DMS53 treated with DMSO at 0.1 percent for 48 hours (cell line): ENCODE measurements around the gene MTHFR.
A peak's percentile ranks its signal among the peaks of the same experiment; 100 is the strongest.

Experiments used
- DNase-seq: peaks from one replicate; lab custom pipeline; 2025; ENCODE audit not compliant: unreplicated experiment; lab: John Stamatoyannopoulos, UW

Gene MTHFR

DNA sequence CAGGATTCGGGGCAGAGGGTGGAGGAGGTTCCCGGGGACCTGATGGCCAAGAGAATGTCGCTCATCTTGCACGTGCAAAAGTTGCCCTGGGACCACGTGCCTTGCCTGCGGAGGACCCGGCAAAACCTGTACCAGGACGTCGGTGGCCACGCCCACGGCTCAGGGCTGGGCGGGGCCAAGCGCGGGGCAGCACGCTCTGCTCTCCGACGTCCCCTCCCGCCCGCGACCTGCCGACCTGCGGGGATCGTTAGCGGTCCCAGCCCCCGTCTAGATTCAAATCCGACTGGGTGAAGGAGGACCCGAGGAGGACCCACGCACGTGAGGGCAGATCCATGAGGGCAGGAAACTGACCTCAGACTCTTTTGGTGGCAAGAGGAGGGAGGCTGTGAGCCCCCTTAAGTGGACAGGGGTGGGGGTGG, 43.8 kb downstream of the MTHFR start, which contains the start of gene C1orf167:
Gene C1orf167, plus strand, starts transcription at position 206 of the 419 bp plus-strand sequence. CDS start 2,208 bp downstream, outside the sequence.
- no peak for DNase-seq

DNA sequence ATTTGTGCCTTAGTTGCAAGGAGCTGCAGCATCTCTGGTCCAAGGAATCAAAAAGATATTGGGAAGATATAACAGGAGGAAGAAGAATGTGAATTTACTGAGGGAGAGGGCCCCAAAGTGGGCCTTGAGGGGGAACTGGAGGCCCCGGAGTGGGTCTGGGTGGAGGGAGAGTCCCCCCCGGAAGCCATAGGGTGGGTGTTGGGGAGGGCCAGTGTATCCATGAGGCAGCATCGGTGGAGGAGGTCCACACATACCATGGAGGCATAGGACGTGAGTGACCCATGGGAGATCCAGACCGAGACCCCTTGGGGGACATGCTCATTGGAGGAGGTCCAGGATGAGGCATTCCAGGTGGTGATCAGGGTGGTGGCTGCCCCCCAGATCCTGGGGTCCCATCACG, 44.5 kb downstream of the MTHFR start:
- DNase-seq, result no peak

DNA sequence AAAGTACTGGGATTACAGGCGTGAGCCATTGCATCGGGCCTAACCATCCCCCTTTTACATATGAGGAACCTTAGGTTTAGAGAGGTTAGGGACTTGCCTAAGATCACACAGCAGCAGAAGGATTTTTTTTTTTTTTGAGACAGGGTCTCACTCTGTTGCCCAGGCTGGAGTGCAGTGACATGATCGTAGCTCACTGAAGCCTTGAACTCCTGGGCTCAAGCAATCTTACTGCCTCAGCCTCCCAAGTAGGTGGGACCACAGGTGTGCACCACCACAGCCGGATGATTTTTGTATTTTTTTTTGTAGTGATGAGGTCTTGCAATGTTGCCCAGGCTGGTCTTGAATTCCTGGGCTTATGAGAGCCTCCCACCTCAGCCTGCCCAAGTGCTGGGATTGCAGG, 46.0 kb downstream of the MTHFR start:
- DNase-seq, result no peak

DNA sequence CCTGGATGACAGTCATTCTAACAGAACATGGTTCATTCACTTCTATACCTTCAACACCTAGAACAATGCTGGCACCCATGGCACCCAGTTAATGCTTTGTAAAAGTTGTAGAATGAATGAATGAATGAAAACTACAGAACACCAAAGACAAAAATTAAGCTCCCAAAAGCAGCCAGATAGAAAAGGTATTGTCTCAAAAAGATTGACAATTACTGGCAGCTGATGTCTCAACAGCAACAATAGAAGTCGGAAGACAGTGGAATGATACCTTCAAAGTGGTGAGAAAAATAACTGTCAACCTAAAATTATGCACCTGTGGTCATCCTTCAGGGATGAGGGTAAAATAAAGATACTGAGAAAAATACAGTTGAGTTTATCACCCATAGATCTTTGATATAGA, 48.7 kb downstream of the MTHFR start:
- no peak for DNase-seq

DNA sequence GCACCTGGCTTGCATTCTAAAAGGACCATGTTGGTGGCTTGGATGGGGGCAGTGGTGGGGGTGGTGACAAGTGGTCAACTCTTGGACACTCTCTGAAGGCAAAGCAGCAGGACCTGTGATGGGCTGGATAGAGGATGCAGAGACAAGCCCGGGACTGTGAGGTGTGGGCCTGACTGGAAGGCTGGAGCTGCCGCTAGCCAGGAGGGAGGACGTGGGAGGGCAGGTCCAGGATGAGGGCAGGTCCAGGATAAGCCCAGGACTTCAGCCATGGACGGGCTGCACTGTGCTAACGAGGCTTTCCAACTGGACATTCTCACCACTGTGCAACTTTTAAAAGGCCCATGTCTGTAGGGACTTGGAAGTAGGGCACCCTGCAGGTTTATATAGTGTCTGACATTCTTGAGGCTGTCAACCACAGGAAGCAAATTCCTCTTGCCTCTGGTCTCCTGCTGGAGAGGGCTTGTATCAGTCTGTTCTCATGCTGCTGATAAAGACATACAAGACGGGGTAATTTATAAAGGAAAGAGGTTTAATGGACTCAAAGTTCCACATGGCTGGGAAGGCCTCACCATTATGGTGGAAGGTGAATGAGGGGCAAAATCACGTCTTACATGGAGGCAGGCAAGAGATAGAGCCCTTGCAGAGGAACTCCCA, 52.1 kb downstream of the MTHFR start:
- no peak for DNase-seq

DNA sequence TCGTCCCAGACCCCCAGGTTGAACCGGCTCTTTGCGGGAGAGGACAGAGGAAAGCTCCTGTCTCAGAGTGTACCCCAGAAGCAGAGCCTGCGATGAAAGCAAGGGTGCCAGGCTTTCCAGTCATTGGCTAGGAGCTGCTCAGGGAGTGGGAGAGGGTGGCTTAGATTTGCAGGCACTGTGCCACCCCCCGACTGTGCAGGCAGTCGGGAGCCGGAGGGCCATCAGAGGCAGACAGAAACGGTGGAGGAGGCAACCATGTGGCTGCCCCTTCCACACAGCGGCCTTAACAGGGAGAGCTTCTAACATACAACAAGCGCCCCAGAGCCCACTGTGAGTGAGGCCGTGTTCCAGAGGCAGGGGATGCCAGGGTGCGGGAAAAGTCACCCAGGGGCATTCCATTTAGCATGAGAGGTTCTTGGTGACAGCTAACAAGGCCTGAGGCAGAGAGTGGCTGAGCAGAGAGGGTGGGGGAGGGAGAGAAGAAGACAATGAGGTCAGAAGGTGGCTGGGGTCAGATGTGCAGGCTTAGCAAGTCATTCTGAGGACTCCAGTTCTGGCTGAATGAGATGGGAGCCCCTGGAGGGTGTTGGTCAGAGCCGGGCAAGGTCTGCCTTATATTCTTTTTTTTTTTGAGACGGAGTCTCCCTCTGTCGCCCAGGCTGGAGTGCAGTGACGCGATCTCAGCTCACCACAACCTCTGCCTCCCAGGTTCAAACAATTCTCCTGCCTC, 53.2 kb downstream of the MTHFR start:
- DNase-seq, result no peak

DNA sequence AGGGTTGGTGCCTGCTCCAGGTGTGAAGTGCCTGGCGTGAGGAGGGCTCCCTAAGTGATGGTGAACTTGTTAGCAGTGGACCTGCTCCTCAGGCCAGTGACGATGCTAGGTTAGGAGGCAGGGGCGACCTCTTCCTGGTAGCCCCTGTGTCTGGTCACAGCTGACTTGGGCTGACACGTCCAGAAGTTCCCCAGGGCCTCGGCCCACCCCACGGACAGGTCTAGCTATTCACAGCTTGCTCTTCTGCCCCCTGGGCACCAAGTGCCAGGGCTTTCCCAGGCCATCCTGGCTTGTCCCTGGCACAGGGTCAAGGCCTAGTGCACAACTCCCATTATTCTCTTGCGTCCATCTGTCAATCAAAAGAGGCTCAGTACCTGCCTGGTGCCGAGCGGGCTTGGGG, 54.7 kb downstream of the MTHFR start:
- DNase-seq, result no peak

DNA sequence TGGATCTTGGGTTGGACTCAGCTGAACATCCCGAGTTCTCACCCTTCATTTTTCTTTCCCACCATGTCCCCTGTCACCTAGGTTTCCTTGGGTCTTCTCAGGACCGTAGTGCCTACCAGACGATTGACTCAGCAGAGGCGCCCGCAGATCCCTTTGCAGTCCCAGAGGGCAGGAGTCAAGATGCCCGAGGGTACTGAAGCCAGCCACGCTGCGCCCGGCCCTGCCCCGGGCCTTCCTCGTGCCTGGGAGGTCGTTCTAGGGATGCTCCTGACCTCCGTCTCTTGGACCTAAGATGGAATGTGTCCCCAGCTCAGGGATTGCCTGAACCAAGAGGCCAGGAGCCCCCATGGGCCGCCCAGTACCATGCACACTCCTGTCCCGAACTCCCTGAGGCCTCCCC, 55.8 kb downstream of the MTHFR start:
- no peak for DNase-seq

DNA sequence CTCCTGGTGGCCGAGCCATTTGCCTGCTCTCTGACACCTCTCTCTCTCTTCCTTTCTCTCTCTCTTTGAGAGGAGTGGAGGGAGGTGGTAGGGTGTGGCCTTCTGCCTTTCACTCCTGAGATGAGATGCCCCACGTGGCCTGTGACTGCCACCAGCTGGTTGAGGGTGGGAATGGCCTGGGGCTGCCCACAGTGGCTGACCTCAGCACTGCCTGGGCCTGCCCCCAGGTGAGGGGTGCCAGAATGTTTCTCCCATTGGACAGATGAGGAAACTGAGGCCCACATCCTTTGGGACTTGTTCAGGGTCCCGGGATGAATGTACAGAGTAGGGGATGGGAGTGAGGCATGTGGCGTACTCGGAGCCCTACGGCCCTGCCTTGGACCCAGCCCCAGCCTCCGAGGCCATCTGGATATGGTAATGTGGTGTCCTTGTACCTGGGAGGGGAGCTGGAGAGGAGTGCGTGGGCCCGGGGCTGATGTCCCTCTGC, 56.5 kb downstream of the MTHFR start:
- peak; percentile 25 for DNase-seq

DNA sequence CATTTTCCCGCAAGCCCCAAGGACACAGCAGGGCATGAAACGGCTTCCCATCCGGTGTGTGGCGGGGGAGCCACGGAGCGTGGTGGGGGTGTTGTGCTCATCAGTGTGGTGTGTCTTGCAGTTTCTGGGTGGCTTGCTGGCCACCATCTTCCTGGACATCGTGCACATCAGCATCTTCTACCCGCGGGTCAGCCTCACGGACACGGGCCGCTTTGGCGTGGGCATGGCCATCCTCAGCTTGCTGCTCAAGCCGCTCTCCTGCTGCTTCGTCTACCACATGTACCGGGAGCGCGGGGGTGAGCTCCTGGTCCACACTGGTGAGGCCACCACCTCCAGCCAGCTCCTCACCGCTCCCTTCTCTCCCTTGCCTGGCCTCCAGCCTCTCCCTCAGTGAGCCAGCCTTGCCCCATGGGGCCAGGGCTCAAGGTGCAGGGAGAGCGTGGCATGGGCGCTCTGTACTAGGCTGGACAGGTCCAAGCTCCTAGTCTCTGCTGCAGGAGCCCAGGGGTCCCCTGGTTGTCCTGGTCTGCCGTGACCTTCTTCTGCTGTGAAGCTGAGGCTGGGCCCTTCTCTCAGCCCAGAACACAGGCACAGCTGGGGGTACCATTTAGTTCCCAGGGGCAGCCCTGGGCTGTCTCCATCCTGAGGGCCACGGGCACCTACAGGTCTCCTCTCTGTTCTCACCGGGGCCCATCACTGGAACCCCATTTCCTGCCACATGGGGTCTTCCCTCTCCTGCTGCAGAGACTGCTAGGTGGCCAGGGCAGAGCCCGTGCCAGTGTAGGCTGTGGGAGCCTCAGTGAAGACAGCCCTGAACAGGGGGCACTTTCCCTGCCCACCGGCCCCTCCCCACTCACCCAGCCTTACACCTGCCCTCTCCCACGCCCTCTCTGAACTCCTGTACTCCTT, 57.2 kb downstream of the MTHFR start:
- DNase-seq, result no peak

DNA sequence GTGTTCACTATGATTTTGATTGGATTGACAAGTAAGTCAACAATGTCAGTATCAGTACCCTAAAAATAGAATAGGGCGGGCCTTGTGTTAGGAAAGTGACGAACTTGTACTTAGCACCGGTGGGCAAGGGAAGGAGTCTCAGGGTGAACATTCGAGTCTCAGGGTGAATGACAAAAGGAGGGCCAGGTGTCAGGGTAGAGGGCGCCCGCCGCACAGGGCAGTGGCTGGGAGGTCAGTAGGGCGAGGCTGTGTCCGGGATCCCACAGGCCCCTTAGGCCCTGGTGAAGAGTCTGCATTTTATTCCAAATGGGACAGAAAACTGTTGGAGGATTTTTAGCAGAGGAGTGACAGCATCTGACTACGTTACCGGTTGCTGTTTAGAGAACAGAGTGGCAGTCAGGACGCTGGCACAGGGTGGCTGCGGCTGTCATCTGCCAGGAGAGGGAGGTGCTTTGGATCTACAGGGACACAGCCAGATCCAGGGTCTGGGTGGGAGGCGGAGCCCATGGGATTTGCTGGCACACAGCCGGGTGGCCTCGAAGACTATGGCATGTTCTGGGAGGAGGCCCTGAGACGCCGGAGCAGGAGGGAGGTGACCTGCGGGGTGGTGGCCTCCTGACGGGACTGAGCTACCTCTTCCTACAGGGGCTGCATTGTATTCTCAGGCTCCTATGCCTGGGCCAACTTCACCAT, 58.8 kb downstream of the MTHFR start:
- no peak for DNase-seq

DNA sequence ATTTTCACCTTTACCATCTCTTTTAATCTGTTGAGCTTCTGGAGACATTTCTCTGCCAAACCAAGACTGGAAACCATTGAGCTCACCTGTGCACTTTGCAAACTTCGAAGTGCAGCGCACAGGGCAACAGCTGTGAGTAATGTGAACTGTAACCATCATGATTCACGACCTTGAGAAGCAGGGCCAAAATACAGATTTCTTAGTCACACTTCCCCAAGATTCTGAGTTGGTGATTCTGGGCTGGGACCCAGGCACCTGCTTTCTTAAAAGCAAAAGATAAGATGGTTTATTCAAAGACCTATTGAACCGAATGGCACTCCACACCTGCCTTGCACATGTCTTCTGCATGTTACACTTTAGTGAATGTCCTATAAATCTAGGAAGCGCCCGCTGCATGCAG, 59.7 kb downstream of the MTHFR start:
- DNase-seq, result no peak

DNA sequence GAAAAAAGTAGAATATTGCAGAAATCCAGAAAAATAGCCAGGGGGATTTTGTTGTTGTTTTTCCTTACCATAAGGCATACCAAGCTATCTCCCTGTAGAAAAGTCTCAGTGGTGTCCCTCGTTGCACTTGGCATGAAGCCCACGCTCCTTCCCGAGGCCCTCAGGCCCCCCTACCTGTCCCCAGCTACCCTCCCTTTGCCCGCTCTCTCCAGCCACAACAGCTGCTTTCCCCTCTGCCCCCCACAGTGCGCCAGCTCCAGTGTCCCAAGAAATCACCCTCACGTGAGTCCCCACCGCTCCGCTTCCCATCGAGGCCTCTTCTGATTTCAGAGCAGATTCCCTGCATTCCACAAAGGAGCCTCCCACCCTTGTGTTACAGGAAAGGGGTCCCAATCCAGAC, 61.5 kb downstream of the MTHFR start:
- DNase-seq, result no peak

DNA sequence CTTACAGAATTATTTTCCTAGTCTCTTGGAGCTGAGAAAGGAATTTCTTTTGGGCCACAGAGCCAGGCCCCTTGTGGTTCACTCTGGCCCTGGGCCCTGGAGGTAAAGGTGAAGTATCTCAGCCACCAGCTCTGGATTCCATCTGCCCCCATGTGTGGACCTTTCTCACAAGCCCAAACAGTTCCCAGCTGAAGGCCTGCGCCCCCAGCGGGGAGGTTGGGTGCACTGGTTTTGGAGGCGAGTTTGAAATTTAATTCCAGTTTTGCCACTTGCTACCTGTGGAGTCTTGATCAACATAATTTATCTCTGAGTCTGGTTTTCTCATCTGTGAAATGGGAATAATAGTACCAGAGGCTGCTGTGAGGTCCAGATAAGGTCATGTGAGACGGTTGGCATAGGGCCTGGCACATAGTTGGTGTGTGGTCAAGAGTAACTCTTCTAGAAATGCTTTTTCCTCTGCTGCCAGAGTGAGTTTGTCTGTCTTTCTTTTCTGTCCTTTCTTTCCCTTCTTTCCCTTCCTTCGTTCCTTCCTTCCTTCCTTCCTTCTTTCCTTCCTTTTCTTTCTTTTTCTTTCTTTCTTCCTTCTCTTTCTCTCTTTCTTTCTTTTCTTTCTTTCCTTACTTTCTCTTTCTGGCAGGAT, 63.7 kb downstream of the MTHFR start:
- DNase-seq, result no peak

DNA sequence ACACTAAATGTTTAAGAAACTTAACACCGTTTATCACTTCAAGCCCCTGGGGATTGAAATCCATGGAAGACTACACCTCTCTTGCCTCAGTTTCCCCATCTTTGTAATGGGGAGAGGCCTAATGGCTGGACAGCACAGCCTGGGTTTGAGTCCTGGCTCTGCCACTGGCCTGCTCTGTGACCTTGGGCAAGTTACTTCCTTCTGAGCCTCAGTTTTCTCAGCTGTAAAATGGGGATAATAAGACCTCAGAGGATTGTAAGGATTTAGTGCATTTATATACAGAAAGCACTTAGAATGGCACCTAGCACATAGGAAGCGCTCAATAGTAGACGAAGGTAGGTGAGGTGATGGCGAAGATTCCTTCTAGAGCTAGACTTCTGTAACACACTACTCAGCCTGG, 64.3 kb downstream of the MTHFR start:
- DNase-seq, result no peak

DNA sequence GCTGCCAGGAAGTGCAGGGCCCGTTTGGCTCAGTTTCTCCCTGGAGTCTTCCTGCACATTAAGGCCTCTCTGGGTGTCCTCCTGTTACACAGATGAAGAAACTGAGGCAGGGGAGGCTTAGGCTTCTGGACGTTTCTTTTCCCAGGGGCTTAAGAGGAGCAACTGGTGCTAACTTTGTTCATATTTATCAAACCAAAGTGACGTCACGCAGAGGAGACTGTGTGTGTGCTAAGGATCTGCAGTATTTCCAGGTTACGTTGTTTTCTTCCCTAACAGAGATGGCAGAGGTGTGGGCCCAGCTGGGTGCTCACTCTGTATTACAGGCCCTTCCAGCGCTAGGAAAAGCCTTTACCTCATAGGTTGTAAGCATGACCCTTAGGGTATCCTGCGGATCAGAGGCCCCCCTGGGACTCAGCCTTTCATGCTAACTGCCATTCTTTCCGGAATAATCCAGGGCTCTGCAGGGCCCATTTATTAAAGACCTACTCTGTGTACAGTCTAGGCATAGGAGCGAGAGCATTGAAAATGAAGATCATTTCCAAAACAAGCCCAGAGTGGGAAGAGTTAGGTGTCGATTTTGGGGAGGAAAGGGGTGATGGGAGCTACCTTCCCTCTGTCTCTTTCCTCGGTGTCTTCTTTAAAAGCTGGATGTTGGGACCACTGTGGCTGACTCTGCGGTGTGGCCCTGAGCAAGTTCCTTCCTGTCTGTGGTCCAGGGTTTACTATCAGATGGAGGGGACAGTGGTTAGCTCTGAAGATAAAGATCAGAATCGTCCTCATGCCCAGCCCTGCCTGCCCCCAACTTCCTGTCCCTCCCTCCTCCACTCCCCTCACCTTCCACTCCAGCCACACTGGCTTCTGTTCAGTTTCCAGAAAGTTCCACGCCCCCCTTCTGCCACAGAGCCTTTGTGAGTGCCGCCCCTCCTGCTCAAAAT, 65.2 kb downstream of the MTHFR start:
- no peak for DNase-seq

DNA sequence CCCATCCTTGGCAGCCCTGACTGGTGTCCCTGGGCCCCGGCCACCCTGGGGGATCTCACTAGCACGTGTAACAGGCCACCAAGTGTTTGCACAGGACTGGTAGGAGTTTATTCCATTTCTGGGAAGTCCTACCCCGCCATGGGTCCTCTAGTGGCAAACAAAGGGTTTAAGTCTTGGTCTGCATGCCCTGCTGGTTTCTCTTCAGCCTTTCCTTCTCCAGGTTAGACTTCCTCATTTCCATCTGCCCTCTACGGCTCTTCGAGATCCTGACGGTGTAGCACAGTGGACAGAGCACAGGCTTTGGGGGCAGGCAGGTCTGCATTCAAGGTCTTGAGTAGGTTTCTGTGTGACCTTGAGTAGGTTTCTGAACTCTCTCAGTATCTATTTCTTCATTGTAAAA, 67.0 kb downstream of the MTHFR start:
- no peak for DNase-seq

DNA sequence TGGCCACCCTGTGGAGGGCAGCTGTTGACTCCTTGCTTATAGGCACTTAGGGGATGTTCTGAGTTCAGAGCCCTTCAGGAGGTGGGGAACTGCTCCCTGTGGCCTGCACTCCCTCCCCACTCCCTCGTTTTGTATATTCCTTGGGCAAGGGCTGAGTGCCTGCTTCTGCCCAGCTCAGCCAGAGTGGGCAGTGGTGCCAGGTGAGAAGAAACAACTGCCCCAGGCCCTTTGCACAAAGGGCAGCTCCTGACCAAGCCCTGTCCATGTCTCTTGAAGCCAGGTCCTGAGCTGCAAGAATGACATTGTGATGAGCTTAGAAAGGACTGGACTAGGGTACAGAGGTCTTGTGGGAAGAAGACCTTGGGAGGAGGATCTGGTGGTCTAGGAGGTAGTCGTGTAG, 67.7 kb downstream of the MTHFR start:
- DNase-seq, result no peak
